Hepatic stellate cell (primary cell): ENCODE measurements around the gene CCR9.

Experiments
- DNase-seq: peaks from one replicate; pipeline ENCODE4 v3.0.0; 2011; ENCODE audit warnings: low spot score

CCR9 gene

DNA sequence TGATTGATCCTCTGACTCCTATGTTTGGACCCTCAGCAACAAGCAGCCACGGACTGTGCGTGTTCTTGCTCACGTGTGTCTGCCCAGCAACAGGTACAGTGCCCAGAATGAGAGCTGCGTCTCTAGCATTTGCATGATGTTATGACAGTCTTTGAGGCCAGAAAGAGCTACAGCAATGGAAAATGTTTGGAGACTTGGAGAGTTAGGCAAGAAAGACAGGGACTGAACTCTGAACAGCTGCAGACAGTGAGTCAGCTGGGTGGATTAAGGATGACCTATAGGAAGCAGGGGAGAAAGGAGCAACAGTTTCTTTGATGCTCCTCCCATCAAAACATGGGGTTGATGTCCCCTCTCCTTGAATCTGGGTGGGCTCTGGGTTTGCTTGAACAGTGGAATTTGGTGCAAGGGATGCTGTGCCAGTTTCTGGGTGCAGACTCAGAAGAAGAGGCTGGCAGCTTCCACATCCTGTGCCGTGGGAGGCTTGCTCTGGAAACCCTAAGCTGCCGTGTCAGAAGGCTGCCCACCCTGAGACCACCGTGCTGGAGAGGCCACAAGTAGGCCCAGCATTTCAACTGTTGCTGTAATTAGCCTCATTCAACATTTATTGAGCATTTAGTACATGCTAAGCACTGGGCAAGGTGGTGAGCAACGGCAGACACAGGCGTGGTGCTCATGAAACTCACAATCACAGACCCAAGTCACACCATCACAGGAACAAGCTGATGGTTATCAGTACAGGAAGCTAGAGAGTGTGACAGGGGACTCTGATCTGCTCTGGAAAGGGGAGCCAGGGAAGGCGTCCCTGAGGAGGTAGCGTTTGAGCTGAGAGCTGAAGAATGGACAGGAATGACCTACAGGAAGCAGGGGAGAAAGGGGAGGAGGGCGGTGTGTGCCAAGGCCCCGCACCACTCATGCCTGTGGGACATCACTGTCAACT is 21.7 kb downstream of the CCR9 start:
- no peak for DNase-seq

DNA sequence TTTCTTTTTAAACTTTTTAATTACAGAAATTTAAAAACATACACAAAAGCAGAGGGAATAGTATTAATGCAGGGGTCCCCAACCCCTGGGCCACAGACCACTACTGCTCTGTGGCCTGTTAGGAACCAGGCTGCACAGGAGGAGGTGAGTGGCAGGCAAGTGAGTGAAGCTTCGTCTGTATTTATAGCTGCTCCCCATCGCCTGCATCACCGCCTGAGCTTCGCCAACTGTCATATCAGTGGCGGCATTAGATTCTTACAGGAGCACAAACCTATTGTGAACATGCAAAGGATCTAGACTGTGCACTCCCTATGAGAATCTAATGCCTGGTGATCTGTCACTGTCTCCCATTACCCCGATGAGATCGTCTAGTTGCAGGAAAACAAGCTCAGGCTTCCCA is 22.4 kb downstream of the CCR9 start:
- no peak for DNase-seq

GRCh38 chr3:45909542-45909941 is 23.2 kb downstream of the CCR9 start:
- DNase-seq: no peak

GRCh38 chr3:45910892-45911291 is 24.5 kb downstream of the CCR9 start:
- DNase-seq: no peak

GRCh38 chr3:45911511-45912226 is 25.3 kb downstream of the CCR9 start:
- no peak for DNase-seq

DNA sequence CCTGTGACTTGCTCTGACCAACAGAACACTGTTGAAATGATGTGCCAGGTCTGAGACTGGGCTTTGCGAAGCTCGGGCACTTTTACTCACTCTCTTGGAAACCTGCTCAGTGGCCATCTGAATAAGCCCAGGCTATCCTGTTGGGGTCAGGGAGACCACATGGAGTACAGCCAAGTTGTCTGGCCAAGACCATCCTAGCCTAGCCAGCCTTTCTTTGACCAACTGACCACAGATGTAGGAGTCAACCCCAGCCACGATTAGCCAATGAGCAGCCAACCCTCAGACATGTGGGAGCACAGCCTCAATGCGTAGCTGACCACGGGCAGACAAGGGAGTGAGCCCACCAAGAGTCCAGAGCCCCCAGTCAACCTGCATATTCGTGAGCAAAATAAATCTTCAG is 26.1 kb downstream of the CCR9 start:
- no peak for DNase-seq

- no peak for DNase-seq
Measured at GRCh38 chr3:45914362-45915058, 28.2 kb downstream of the CCR9 start.

DNA sequence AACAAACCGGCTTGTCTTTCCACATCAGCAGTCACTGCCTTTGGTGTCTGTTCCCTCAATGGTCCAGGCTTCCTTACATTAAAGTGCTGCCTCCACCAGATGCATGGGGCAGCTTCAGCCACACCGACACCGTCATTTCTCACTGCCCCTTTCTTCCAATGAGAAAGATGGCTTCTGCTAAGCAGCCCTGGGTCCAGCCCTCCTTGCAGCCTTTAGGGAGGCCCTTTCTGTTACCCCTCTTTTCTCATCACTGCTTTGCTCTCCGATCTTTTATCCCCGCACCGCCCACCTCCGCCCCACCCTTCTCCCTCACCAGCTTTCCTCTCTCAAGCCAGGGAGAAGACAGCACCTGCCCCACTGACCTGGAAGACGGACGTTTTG is 28.7 kb downstream of the CCR9 start:
- DNase-seq: no peak

DNA sequence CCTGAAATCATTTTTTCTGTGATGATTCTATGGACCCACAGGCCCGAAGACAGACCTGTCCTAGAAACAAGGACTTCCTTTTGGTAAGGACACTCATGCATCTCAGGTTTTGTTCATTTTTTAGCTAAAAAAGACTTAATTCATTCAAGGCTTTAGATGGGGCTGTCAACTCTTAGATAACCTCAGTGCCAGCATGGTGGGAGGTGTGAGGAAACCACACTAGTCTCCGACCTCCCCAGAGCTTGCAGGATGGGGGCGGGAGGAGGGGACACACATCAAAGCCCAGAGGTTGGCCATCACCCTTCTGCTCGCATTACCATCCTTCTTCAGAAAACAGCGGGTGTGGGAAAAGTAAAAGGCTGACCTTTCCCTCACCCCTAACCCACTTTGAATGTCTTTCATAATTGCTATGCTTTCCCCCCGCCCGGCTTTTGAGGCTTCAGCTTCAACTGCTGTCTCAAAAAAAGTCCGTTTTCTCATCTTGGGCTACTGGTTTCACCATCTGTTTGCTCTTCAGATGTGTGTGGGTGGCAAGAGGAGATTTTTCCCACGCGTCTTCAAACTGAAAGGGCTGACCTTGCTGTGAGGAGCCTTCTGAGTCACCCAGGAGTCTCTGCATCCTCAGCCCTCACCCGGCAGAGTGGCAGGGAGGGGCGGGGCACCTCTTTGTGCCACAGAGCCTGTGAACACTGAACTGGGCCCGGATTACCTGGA is 29.3 kb downstream of the CCR9 start:
- peak; percentile 87 for DNase-seq

GRCh38 chr3:45917146-45917898 is 31.0 kb downstream of the CCR9 start:
- DNase-seq: no peak

GRCh38 chr3:45921158-45922038 is 35.1 kb downstream of the CCR9 start:
- no peak for DNase-seq

DNA sequence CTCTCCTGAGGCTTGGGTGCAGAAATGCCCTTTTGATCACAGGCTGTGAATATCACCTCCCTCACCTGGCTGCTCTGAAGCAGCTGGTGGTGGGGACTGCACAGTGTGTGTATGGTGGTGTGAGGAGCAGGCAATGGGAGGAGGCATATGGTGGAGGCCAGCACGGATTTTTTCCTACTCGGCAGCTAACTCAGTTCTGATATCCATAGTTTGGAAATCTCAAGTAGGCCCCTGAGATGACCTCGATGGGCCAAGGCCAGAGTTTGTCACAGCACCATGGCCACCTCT is 35.6 kb downstream of the CCR9 start:
- DNase-seq: no peak

GRCh38 chr3:45922950-45923590 is 36.7 kb downstream of the CCR9 start:
- DNase-seq: no peak

GRCh38 chr3:45923755-45924154 is 37.4 kb downstream of the CCR9 start:
- peak; percentile 39 for DNase-seq

DNA sequence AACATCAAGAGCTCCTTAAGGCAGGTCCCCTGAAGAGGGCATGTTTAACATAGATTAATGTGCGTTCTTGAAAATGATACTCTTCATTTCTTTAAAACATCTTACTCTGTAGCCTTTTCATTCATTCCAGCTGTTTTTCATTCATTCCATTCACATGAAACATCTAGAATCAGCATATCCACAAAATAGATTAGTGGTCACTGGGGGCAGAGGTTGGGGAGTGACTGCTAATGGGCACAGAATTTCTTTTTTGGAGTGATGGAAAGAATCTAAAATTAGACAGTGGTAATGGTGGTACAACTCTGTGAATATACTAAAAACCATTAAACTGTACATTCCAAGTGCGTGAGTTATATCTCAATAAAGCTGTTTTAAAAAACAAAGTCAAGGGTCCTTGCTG is 41.5 kb downstream of the CCR9 start:
- DNase-seq: peak; percentile 44

DNA sequence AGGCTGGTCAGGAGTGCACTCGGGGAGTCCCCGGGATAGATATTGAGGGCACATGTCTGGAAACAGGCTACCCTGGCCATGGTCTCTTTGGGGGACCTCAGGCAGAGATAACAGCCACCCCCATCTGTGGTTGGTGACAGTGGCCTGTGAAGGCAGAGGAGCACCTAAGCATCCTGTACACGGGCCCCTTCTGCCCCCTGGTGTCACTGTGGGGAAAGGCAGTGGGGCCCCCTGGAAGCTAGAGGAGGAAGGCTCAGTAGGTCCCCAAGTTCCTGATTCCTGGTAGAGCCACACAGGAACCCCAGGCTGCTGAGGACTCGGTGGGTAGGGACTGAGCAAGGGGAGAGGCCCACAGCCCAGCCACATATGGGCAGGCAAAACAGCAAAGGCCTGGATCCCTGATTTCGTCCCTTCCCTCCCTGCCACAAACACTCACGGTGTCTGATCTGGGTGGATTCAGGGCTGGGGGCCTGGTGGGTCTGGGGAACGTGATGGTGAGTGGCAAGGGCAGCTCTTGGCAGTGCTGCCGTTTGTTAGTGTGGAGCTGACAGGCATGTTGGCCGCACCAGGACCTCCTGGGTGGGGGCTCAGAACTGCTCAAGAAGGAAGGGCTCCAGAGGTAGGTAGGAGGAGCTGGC is 42.8 kb downstream of the CCR9 start:
- DNase-seq: peak; percentile 79

GRCh38 chr3:45931496-45931895 is 45.2 kb downstream of the CCR9 start:
- no peak for DNase-seq

GRCh38 chr3:45932112-45932511 is 45.8 kb downstream of the CCR9 start:
- no peak for DNase-seq

GRCh38 chr3:45933591-45933990 is 47.2 kb downstream of the CCR9 start:
- DNase-seq: no peak

GRCh38 chr3:45936261-45936660 is 49.9 kb downstream of the CCR9 start:
- no peak for DNase-seq
